IPS-20b (cell line): ENCODE data around the gene BHLHE23.

Experiments used
- H3K27ac ChIP-seq: one replicate; pipeline ENCODE4 v1.5.1; 2013; ENCODE audit warnings: low read length
- H3K27me3 ChIP-seq: 2 replicates; pipeline ENCODE4 v1.6.1; 2013; ENCODE audit warnings: mild to moderate bottlenecking, low read length, inconsistent platforms; ENCODE audit not compliant: insufficient read depth
- H3K36me3 ChIP-seq: 2 replicates; pipeline ENCODE4 v1.6.1; 2013; ENCODE audit warnings: low read depth, mild to moderate bottlenecking, inconsistent platforms, low read length, moderate library complexity; ENCODE audit not compliant: insufficient read depth
- H3K4me1 ChIP-seq: 2 replicates; pipeline ENCODE4 v1.6.1; 2013; ENCODE audit warnings: mild to moderate bottlenecking, control low read depth, inconsistent platforms, low read length, moderate library complexity; ENCODE audit not compliant: insufficient read depth
- H3K4me3 ChIP-seq: 2 replicates; pipeline ENCODE4 v1.5.1; 2013; ENCODE audit warnings: mild to moderate bottlenecking, low read length, inconsistent platforms
- H3K9ac ChIP-seq: 2 replicates; pipeline ENCODE4 v1.6.1; 2013; ENCODE audit warnings: low read depth, mild to moderate bottlenecking, inconsistent platforms, low read length, moderate library complexity
- H3K9me3 ChIP-seq: 2 replicates; pipeline ENCODE4 v1.6.1; 2013; ENCODE audit warnings: mild to moderate bottlenecking, low read depth, low read length, inconsistent platforms; ENCODE audit not compliant: insufficient read depth

BHLHE23 gene

DNA sequence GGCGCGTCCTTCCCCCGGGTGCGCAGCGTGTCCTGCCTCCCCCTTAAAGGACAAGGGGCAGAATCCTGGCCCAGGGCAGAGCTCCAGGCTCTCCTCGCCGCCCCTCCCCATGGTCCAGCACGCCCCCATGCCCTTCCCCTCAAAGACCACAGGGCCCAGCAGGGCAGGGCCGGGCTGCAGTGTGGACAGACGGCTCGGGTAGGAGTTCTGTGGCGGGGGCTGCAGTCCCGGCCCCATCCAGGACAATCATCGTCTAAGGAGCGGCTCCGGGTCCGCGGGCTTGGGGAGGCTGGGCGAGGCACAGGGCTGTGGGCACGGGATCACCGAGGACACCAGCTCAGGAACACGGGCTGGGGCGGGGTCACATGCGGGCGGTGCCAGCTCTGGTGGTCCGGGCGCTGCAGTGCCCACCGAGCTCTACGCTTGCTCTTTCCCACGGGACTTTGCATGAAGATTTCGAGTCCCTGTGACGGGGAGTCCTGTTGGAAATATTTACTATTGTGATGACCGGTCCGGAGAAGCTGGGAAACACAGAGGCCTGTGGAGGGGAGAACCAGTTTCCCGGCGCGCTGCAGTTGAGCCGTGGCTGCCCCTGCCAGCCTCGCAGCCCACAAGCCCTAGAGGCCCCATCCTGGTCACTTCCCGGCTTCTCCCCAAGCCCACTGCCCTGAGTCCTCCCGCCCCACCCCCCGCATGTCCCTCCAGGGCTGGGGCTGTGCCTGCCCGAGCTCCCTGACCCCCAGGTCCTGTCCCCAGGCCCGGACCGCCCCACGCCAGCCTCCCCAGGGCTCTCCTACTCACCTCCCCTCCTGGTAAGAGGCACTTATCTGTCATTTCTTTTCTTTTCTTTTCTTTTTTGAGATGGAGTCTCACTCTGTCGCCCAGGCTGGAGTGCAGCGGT lies 33.7 kb downstream of the BHLHE23 start:
- Histone ChIP-seq H3K36me3 (no peaks in the 10 kb centered on the region), H3K27me3 (peaks cover 58% of the 10 kb centered on the region), H3K4me1 (no peaks in the 10 kb centered on the region), H3K9ac (no peak overlapping the region), H3K4me3 (peak overlapping the region; percentile 51; the same call in 1 of the 2 replicates), H3K9me3 (no peaks in the 10 kb centered on the region), H3K27ac (no peak overlapping the region)

DNA sequence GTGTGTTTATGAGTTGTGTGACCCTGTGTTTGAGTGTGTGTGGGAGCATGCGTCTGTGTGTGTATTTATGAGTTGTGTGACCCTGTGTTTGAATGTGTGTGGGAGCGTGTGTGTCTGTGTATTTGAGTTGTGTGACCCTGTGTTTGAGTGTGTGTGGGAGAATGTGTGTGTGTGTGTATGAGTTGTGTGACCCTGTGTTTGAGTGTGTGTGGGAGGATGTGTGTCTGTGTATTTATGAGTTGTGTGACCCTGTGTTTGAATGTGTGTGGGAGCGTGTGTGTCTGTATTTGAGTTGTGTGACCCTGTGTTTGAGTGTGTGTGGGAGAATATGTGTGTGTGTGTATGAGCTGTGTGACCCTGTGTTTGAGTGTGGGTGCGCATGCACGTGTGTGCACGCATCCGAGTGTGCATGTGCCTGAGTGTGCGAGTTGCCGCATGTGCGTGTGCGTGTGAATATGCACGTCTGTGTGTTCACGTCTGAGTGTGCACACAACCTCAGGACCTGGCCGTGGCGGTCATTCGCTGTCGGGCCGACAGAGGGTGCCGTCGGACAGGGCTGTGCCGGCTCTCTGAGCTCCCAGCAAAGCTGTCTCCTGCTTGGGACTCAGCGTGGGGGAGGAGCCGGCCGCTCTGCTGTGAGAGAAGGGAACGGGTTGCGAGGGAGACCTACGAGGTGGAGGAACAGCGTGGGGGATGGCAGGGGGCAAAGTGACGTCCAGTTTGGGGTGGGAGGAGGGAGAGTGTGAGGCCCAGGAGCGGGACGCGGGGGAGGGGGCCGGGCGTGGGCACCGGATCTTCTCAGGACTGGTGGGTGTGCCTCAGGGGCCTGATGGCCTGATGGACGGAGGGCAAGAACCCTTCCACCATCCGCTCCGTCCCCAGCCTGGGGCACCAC lies 34.6 kb downstream of the BHLHE23 start:
- H3K27me3 ChIP-seq = peaks cover 58% of the 10 kb centered on the region
- H3K9me3 ChIP-seq = no peaks in the 10 kb centered on the region
- no peaks in the 10 kb centered on the region for H3K4me1 ChIP-seq
- H3K27ac ChIP-seq = no peak overlapping the region
- H3K4me3 ChIP-seq = peak overlapping the region; percentile 51; the same call in 1 of the 2 replicates
- H3K9ac ChIP-seq = no peak overlapping the region
- no peaks in the 10 kb centered on the region for H3K36me3 ChIP-seq

- Histone ChIP-seq H3K4me1 (no peaks in the 10 kb centered on the region), H3K9ac (no peak overlapping the region), H3K4me3 (no peak overlapping the region), H3K27ac (no peak overlapping the region), H3K27me3 (peaks cover 52% of the 10 kb centered on the region), H3K36me3 (no peaks in the 10 kb centered on the region), H3K9me3 (no peaks in the 10 kb centered on the region)
Observed at GRCh38 chr20:62971211-62971949, 35.4 kb downstream of the BHLHE23 start.

DNA sequence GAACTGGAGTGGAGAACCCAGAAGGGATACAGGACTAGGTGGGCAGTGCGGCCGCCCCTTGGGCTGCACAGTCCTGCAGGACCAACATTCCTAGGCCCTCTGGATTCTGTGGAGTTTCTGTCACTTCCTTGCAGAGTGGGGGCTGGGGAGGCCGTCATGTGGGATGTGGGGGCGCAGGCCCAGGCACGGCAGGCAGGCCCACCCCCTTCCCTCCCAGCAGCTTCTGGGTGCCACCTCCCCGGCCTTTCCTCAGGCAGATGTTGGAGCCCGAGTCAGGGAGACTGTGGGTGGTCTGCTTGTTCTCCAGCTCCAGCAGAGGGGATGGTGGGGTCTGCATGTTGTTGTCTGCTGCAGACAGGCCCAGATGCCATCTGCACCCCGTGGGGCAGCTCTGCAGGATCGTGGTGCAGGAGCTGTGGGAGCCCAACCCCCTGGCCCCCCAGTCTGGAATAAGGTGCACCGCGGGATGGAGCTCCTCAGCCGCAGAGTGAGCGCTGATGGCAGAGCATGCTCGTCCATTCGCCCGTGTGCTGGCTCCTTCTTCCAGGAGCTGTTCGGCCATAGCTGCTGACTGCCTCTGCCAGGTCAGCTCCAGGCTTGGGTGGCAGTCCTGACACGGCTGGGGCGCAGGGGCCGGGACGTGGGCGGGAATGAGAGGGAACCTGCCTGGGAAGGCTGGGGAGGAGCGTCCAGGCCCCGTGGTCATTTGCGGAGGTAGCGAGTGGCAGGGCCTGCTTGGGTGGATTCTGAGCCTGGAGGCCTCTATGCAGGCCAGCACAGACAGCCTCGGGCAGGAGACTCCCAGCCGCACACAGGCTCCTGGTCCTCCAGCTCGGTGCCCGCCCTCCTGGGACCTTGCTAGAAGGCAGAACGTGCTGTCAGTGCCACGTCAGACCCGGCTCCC lies 36.2 kb downstream of the BHLHE23 start:
- peaks cover 44% of the 10 kb centered on the region for H3K27me3 ChIP-seq
- H3K4me1 ChIP-seq = no peaks in the 10 kb centered on the region
- no peaks in the 10 kb centered on the region for H3K9me3 ChIP-seq
- no peak overlapping the region for H3K4me3 ChIP-seq
- H3K27ac ChIP-seq = no peak overlapping the region
- no peaks in the 10 kb centered on the region for H3K36me3 ChIP-seq
- no peak overlapping the region for H3K9ac ChIP-seq

- Histone ChIP-seq H3K27ac (no peak overlapping the region), H3K27me3 (peaks cover 38% of the 10 kb centered on the region)
Observed at GRCh38 chr20:62969939-62970306, 36.8 kb downstream of the BHLHE23 start.

DNA sequence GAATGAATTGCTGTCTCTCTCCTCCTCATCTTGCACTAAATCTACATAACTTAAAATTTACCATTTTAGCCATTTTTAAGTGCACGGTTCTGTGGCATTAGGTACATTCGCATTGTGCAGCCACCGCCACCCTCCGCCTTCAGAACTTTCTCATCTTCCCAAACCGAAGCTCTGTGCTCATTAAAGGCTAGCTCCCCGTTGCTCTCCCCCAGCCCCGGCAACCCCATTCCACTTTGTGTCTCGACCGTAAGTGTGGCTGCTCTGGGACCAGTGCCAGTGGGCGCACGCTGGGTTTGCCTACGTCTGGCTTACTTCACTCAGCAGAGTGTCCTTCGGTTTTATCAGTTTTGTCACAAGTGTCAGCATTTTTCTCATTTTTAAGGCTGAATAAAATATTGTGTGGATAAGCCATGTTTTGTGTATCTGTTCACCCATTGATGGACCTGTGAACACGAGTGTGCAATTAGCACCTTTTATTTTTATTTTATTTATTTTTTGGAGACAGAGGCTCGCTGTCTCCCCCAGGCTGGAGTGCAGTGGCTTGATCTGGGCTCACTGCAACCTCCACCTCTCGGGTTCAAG lies 37.5 kb downstream of the BHLHE23 start:
- Histone ChIP-seq H3K36me3 (no peaks in the 10 kb centered on the region), H3K27ac (no peak overlapping the region), H3K9ac (no peak overlapping the region), H3K9me3 (no peaks in the 10 kb centered on the region), H3K4me3 (no peak overlapping the region), H3K4me1 (no peaks in the 10 kb centered on the region), H3K27me3 (peaks cover 31% of the 10 kb centered on the region)

More at GRCh38 chr20:62969939-62970306, 36.8 kb downstream of the BHLHE23 start:
- no peaks in the 10 kb centered on the region for H3K4me1 ChIP-seq
- no peaks in the 10 kb centered on the region for H3K9me3 ChIP-seq
- H3K36me3 ChIP-seq = no peaks in the 10 kb centered on the region
- no peak overlapping the region for H3K4me3 ChIP-seq
- H3K9ac ChIP-seq = no peak overlapping the region

DNA sequence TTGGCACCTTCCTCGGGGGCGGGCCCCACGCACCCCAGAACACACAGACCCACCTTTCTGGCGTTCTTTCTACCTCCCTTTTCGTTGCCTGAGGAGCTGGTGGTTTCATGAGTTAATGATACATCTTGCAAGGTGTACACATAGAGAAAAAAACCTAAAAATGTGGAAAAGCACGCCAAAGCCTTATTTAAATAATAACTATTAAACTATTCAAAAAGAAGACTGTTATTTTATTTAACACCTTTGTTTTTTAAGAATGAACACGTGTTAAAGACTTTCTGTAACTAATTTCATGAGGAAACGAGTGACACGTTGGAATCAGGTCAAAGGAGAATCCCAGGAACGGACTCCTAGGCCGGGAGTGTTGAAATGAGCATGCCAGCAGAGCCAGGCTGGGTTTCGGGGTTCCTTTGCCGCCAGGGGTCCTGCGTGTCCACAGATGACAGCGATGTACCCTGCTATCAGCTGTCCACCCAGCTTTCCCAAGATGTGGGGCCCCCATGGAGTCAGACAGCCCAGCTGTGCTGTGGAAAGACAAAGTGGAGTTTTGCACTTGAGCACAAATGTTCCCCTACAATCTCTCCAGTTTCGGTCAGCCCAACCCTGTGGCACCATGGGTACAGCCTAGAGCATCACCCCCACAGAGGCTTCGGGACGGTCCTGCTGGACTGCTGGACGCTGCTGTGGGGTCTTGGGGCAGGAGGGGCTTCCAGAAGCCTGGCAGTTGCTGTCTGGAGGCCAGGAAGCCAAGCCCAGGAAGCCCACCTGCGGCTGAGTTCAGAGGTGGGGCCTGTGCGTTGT lies 38.2 kb downstream of the BHLHE23 start:
- Histone ChIP-seq H3K4me3 (no peak overlapping the region), H3K36me3 (no peaks in the 10 kb centered on the region), H3K9ac (no peak overlapping the region), H3K4me1 (no peaks in the 10 kb centered on the region), H3K9me3 (no peaks in the 10 kb centered on the region), H3K27me3 (peaks cover 24% of the 10 kb centered on the region), H3K27ac (no peak overlapping the region)

- H3K4me1 ChIP-seq = no peaks in the 10 kb centered on the region
- no peak overlapping the region for H3K27ac ChIP-seq
- H3K27me3 ChIP-seq = peaks cover 16% of the 10 kb centered on the region
- H3K4me3 ChIP-seq = no peak overlapping the region
- no peak overlapping the region for H3K9ac ChIP-seq
- H3K9me3 ChIP-seq = no peaks in the 10 kb centered on the region
- H3K36me3 ChIP-seq = no peaks in the 10 kb centered on the region
Observed at GRCh38 chr20:62967628-62968351, 39.0 kb downstream of the BHLHE23 start.

DNA sequence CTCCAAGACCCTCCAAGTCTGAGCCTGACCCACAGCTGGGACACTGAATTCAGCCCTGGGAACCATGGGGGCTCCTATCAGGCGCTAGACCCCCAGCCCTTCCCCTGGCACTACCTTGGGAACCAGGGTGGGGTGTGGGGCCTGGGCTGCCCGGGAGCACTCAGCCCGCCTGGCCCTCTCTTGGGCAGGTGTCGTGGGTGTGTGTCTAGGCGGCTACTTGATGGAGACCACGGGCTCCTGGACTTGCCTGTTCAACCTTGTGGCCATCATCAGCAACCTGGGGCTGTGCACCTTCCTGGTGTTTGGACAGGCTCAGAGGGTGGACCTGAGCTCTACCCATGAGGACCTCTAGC lies 39.6 kb downstream of the BHLHE23 start:
- H3K27me3 ChIP-seq = peaks cover 10% of the 10 kb centered on the region

More for the DNA sequence above, 39.6 kb downstream of the BHLHE23 start:
- no peaks in the 10 kb centered on the region for H3K4me1 ChIP-seq
- H3K4me3 ChIP-seq = no peak overlapping the region
- no peak overlapping the region for H3K27ac ChIP-seq
- H3K9ac ChIP-seq = no peak overlapping the region
- no peaks in the 10 kb centered on the region for H3K9me3 ChIP-seq
- H3K36me3 ChIP-seq = no peaks in the 10 kb centered on the region
